GM19023 (cell line): Measurements from ENCODE around the gene GPR31.
A peak's percentile ranks its signal among the peaks of the same experiment; 100 is the strongest.
"Not testable (repeated sequence)": the region's sequence is repeated elsewhere in the genome, so short reads cannot be mapped to it uniquely, and the experiment has no call there.

Source experiments
- ATAC-seq: cut with Tn5 transposase; IDR thresholded peaks from one replicate; pipeline ENCODE4 v1.9.1; 2021; ENCODE audit warnings: mild to moderate bottlenecking, moderate library complexity; ENCODE audit not compliant: unreplicated experiment

The GPR31 gene, protein sequence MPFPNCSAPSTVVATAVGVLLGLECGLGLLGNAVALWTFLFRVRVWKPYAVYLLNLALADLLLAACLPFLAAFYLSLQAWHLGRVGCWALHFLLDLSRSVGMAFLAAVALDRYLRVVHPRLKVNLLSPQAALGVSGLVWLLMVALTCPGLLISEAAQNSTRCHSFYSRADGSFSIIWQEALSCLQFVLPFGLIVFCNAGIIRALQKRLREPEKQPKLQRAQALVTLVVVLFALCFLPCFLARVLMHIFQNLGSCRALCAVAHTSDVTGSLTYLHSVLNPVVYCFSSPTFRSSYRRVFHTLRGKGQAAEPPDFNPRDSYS

GRCh38 chr6:167157863-167158262 lies at the start of gene GPR31:
Gene GPR31, minus strand, starts transcription at chr6:167157980. Its CDS starts 149 bp downstream, at chr6:167157831.
- ATAC-seq = no peak

DNA sequence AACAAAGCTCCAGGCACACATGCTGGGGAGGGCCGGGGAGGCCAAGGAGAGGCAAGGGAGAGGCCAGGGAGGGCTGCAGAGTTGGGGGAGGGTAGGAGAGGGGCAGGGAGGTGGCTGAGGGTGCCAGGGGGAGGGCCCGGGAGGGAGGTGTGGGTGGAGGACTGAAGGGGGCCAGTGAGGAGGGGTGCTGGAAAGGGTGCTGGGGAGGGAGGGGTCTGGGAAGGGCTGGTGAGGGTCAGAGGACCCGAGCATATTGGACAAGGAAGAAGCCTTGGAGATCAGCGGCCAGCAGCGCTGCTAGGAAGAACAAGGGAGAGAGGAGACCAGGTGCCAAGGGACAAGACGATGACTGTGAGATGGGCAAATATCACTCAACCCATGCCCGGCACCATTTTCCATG lies 49.7 kb upstream of the GPR31 start:
- ATAC-seq = no peak

DNA sequence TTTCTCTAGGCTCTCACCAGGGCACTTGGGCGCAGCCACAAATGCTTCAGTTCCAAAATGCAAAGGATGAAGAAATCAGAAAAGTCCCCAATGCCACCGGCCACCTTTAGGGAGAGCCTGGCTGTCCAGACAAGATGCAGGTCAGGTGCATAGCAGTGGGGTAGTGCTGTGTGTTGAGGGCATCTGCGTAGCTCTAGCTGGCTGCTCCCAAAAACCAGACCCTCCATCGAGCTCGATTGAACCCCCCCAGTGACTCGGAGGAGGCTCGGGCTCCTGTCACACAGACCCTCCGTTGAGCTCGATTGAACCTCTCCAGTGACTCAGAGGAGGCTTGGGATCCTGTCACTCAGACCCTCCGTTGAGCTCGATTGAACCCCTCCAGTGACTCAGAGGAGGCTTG lies 47.5 kb upstream of the GPR31 start:
- not testable (repeated sequence) for ATAC-seq

DNA sequence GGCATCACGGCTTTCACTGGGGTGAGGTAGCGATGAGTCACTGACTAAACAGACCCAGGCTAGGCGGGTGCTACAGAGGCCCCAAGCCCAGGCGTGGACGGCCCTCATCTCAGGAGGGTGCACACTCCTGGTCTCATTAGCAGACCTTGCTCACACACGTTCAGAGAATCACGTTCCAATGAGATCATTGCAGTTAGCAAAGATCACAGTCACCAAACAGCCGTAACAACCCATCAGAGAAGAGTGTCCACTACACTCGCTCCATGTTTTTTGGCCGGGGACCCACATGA lies 46.2 kb upstream of the GPR31 start:
- ATAC-seq = not testable (repeated sequence)

DNA sequence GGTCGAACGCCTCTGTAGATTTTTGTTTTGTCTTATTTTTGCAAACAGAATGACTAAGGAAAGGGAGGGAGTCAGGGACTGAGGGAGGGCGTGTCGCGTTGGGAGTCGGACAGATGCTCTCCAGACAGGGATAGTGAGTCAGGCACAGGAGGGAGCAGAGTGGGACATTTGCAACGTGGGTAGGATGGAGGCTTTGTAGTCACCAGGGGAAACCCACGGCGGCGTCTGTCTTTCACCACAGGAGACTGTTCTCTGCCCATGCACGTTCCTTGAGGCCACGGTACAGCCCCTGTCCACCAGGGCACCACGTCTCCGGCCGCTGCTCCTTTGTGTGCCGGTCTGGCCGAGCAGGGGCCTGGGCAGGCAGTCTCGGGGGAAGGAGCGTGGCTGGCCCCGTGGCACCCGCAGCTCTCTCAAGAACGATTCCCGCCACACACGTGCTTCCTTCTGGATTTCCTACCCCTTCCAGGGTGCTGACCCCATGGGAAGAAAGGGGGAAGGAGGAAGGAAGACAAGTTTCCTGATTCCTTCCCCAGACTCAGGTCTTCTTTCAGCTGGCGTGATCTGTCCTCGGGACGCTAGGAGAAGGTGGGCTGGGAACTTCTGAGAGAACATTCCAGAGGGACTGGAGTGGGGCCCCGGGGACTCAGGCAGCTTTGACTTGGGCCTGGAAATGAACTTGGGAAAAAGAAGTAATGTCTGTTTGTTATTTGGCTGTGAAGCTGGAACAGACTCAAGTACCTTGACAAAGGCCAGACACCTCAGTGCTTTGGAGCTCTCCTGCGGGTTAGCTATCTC lies 45.7 kb upstream of the GPR31 start:
- ATAC-seq = not testable (repeated sequence)

GRCh38 chr6:167202613-167203012 lies 44.8 kb upstream of the GPR31 start:
- ATAC-seq = not testable (repeated sequence)

DNA sequence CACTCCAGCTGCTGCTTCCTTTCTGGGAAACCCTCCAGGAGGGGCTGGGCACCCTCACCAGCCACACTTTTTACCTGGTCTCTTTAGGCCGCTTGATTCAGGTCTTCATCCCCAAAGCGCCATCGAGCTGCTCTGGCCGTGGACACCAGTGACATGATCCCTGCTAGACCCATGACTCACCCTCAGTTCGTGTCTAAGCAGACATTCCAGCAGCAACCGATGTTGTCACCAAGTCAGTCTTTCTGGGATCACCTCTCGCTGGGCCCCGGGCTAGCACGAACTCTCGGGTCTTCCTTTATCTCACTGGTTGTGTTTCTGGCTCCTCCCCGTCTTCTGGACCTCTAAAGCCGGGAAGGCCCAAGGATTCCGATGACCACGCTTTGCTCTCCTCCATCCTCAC lies 43.0 kb upstream of the GPR31 start:
- no peak for ATAC-seq

DNA sequence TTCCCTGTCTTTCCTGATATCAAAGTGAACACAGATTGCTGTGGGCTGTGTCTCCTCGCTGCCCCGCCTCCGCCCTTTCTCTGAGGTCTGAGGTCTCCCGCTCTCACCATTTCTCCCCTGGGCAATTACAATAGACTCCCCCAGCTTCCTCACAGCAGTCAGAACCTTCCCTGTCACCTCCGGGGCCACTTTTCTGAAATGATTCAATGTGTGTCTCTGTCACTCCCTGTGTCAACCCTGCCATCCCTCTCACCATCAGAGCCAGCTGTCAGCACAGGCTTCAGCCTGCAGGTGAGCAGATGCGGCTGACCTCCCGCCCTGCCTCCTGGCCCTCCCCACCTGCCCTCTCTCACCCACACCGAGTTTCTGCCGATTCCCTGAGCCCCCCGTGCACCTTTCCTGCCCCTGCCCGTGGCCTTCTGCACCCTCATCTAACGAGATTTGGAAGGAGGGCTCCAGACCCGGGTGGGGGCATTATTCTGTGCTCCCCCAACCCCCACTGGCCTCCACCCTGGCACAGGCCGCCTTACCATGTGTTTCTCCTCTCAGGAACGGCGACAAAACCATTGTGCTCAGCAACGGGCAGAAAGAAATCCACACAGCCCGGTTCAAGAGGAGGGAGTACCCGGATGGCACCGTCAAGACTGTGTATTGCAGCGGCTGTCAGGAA lies 38.3 kb upstream of the GPR31 start:
- ATAC-seq = not testable (repeated sequence)

DNA sequence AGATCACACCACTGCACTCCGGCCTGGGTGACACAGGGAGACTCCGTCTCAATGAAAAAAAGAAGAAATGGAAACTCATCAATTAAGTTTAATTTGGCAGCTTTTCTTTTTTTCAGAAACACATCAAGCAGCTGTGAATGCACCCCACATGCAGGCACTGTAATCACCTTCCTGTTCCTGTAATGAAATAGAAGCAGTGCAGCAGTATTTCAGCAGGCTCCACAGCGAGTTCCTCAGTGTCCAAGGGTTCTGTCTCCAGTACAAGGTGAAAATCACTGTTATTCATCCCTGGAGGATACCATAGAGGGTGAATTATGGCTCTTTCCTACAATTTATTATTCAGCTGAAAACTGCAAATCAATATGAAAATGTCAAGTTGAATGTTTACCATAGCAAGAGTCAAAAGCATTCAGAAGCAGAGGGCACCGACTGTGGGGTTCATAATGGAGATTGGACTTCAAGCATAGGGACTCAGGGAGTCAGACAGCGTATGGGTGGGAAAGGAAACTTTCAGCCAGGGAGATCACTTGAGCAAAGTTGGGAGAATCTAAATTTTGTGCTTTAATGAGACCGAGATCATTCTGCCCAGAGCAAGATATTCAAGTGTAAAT lies 35.8 kb upstream of the GPR31 start:
- ATAC-seq = not testable (repeated sequence)

GRCh38 chr6:167191043-167191583 lies 33.3 kb upstream of the GPR31 start:
- not testable (repeated sequence) for ATAC-seq

- ATAC-seq = not testable (repeated sequence)
Measured at GRCh38 chr6:167187275-167187674, 29.5 kb upstream of the GPR31 start.

DNA sequence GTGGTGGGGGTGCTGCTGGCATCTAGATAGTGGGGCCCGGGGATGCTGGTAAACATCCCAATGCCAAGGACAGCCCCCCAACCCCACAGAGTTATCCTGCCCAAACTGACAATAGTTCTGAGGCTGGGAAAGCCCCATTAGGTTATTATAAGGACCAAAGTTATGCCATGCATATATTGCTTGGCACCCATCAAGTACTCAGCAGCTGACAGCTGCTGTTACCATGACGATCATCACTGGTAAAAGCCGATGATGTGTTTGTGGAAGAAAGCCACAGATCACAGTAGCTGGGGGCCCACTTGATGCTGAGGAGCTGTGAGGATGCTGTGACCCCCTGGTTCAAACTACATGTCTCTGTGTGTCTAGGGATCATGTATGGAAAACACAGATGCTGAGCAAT lies 27.3 kb upstream of the GPR31 start:
- not testable (repeated sequence) for ATAC-seq

DNA sequence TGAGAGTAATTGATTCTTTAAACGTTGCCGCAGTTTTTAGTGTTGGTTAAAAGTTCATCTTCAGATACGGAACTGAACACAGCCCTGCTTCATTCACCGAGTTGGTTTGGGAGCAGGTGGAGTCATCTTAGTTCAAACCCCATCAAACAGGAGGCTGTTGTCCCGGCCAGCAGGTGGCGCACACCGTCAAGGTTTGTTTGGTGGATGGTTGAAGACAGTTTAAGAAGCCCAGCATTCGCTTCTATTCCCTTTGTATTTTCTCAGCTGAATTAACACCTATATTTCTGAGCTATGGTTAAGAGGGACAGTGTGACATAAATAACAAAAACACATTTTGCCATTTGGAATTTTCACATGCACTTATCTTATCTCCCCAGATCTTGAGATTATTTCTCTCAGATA lies 25.1 kb upstream of the GPR31 start:
- ATAC-seq = peak; percentile 72

DNA sequence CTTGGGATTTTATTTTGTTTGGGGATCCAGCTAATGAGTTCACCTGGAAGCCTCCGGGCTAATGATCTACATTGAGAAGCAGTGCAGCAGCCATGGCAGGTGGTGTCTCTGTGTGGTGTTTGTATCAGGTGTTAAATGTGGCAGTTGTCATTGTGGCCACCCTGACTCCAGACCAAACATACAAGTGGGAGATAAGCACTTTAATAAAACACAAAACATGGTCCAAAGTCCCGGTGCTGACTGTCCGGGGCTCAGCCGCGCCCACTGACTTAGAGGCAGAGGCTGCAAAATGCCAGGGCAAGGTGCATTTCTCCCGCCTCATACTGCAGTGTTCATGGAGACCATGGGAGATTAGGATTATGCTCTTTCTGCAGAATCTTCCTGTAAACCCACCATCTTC lies 23.6 kb upstream of the GPR31 start:
- not testable (repeated sequence) for ATAC-seq

DNA sequence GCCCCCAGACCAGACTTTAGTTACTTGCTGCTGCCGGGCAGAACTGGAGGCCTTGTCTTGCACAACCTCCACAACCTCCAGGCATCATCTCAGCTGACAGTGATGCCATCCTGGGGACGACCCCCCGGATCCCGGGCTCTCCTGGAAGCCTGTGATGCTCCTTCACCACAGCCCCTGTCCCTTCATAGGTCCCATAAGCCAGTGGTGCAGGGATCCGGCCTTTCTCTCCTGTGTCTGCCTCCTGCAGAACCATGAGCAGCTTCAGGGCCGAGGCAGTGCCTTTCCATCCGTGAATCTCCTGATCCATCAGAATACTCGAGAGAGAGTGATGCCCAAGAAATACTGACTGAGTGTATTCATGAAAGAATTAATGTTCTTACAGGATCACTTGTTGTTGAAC lies 22.3 kb upstream of the GPR31 start:
- not testable (repeated sequence) for ATAC-seq

DNA sequence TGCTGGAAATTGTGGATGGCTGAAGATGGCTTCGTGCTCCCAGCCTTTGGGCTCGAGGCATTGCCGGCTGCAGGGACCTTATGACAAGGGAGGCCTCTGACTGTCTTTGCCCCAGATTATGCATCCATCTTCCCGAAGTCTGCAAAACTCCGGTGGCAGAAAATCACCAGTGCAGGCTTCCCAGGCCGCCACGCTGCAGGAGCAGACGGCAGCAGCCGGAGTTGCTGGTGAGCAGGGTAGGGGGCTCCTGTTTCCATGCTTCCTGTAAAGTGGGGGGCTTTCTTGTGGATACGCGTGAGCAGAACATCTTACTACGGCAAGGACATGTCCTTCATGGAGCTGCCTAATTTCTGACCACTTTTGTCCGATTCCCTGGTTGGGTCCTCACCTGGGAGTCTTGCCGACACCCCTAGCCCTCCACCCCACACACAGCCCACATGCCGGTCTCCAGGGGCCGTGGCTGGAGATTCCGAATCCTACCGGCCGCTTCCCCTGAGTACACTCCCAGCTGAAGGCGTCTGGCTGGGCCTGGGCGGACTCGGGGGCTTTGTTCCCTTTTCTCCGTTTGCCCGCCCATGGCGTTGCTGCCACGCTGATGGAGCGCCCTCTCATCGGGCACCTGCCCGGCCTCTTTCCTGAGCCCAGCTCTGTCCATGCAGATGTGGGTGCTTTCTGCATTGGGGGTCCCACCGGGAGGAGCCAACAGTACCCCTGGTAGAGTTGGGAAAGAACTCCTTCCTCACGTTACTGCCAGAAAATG lies 21.3 kb upstream of the GPR31 start:
- ATAC-seq = not testable (repeated sequence)

GRCh38 chr6:167177271-167177670 lies 19.5 kb upstream of the GPR31 start:
- not testable (repeated sequence) for ATAC-seq

- ATAC-seq = not testable (repeated sequence)
Measured at GRCh38 chr6:167172011-167172410, 14.2 kb upstream of the GPR31 start.

DNA sequence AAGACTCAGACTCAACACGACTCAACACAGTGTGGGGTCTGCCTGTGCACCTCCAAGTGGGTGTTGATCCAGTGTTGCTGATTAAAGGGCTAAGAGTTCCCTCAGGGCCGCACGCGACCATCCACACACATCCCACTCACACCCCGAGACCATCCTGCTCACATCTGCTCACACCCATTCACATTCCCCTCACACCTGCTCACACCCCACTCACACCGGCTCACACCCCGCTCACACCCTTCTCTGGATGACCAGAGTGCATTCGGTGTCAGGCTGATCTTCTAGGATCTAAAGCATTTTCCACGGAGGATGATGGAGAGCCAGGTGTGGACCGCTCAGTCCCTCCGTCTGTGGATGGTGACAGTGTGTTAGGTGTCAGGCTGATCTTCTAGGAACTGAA lies 13.5 kb upstream of the GPR31 start:
- ATAC-seq = not testable (repeated sequence)

DNA sequence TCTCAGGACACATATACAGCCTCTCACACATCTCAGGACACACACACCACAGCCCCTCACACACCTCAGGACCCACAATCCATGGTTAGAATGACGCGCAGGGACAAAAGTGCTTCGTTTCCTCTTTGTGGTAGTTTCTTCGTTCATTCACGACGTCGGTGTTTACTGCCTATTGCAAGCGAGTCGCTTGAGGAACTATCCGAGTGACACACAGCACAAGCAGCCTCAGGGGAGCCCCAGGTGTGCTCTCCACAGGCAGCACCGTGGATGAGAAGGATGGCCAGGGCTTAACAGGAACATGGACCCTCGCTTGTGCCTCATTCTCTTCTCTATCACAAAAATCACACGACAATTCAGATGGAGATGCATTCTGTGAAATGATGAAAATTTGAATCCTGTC lies 12.1 kb upstream of the GPR31 start:
- not testable (repeated sequence) for ATAC-seq
